Erythroblast (primary cell): ENCODE measurements around the gene TCF12.

Experiments used
- GATA1 ChIP-seq: IDR thresholded peaks from 2 replicates; pipeline ENCODE4 v1.6.1; 2011; ENCODE audit warnings: low read depth, mild to moderate bottlenecking, control low read depth, low read length, moderate library complexity
- POLR2A ChIP-seq: IDR thresholded peaks from 2 replicates; pipeline ENCODE4 v1.6.1; 2011; ENCODE audit warnings: mild to moderate bottlenecking, low read length

DNA sequence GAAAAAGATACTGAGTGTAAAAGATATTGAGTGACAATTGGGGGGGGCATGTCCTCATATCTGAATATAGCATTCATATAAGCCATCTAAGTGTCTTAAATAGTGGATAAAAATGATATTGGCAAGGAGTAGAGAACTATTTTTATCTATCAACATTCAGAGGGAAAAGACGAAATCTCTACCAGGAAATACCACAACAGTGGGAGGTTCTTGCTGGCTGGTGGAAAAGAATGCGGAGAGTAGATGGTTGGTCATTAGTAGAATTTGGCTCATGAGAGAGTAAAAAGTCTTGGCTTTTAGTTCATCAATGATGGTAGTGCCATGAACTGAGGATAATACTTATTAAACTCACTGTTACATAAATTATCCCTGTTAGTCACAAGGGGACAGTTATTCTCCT lies 4.8 kb upstream of the TCF12 start:
- TF ChIP-seq POLR2A (no peak), GATA1 (no peak)
